ENCODE data around the gene IGFL4. TPM values are rescaled to one million over a fixed set of nuclear protein-coding genes. Genes with fewer than 3 reads are reported as not detected.

Gene IGFL4
- total RNA-seq, 2 experiments from 2014 or later = not detected

DNA sequence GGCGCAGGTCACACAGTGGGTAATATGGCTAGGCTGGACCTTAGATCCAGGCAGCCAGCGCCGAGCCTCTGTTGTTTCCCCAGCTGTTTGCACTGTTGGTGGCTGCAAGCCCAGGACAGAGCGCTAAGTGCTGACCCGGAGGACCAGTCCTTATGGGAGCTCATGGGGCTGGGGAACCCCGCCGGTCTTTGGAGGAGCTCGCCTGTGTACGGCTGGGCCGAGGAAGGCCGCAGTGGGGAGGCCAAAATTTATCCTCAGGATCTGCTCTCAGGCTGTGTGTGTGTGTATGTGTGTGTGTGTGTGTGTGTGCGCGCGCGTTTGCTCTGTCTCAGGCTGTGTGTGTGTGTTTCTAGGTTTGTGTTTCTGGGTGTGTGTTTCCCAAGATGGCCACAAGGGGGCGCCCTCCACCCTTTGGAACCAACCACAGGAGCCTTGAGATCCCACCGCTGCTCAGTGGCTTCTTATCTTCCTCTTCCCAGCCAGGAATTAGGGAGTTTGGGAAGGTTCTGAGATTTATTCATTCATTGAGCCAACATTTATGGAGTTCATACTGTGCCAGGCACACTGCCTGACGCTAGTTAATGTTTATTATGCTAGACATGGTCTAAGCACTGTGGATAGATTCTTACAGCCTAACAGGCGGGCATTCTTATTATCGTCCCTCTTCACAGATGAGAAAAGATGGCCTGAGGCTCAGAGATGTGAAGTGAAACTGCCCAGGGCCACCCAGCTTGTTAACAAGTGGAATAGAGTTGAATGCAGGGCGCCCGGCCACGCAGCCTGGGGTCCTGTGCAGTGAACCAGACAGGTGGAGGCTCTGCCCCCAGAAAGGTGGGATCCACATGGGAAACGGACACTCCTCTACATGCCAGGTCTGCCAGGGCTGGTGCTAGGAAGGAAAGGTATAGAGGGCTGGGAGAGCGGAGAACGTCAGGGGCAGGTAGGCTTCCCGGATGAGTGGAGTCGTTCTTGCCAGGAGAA is 31.0 kb downstream of the IGFL4 start:
- Mint-ChIP-seq H3K27me3 (peaks cover 6% of the 10 kb centered on the region), H3K9me3 (no peaks in the 10 kb centered on the region), H3K27ac (no peak overlapping the region), H3K4me3 (no peak overlapping the region), H3K4me1 (peaks cover 2% of the 10 kb centered on the region), H3K36me3 (peaks cover 6% of the 10 kb centered on the region)
- DNase-seq (peak; percentile 75), ATAC-seq (ENCODE audit: low read depth) (peak; percentile 60)
- POLR2A ChIA-PET = no interaction called here

DNA sequence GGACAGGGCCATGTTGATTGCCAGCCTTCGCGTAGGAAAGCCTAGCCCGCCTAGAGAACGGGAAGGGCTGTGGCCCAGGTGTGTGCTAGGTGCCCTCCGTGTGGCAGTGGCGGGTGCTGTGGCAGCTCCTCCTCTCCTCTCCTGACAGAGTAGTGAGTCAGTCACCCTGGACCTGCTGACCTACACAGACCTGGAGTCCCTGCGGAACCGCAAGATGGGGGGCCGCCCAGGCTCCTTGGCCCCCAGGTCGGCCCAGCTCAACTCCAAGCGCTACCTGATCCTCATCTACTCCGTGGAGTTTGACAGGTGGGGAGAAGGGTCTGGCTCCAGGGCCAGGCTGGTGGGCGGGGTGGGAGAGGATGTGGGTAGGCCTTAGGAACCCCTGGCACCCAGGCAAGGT is 34.4 kb downstream of the IGFL4 start:
- ATAC-seq (ENCODE audit: low read depth) = no peak
- POLR2A ChIA-PET = no interaction called here
- Mint-ChIP-seq H3K9me3 (no peaks in the 10 kb centered on the region), H3K27me3 (no peaks in the 10 kb centered on the region), H3K4me3 (no peak overlapping the region), H3K4me1 (no peaks in the 10 kb centered on the region), H3K27ac (no peak overlapping the region), H3K36me3 (peaks cover 4% of the 10 kb centered on the region)
- no peak for DNase-seq

DNA sequence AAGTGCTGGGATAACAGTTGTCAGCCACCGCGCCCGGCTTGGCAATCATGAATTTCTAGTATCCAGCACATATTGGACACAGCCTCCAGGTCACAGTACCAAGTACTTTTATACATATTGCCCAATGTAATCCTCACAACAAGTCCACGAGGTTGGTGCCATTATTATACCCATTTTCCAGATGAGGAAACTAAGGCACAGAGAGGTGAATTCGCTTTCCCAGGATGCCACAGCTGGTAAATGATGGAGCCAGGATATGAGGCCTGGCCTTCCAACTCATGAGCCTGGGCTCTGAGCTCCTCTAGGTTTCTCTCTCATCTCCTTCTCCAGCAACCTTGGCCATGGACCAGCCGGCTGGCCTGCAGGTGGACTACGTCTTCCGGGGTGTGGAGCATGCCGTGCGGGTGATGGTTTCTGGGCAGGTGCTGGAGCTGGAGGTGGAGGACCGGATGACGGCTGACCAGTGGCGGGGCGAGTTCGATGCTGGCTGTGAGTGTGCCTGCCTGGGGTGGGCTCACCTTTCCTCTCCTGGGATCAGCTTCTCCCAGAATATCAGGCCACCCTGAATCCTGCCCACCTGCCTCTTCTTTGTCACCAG is 38.0 kb downstream of the IGFL4 start:
- Mint-ChIP-seq H3K4me1 (peaks cover 21% of the 10 kb centered on the region), H3K4me3 (no peak overlapping the region), H3K27me3 (no peaks in the 10 kb centered on the region), H3K27ac (no peak overlapping the region), H3K36me3 (peaks cover 6% of the 10 kb centered on the region), H3K9me3 (no peaks in the 10 kb centered on the region)
- ATAC-seq (ENCODE audit: low read depth) (no peak), DNase-seq (no peak)
- POLR2A ChIA-PET = no interaction called here

DNA sequence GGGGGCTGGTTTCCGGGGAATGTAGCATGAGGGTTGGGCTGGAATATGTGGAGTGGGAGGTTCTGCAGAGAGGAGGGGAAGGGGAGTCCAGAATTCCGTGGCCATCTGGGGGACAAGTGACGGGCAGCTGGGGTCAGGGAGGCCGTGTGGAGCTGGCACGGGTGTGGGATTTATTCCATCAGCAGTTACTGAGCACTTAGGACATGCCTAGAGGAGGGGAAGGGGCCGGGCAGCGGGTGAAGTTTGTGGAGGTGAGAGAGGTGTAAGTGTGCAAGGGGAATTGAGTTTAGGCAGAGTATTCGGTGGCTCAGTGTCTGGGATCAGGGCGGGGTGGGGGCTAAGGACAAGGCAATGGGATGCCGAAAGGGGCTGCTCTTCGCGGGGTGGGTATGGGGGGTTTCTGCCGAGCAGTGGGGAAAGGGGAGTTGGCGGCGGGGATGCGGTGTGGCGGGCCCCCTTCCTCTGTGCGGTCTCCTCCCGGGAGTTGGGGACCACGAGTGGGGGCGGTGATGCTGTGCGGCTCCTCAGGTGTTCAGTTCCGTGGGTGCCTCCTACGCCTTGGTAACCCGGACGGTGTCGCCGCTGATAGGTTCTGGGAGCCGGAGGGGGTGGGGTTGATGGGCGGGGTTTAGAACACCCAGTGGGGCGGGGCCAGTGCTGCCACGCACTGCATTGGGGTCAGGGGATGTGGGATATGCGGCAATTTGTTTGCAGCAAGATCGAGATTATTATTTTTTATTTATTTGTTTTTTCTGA is 40.1 kb downstream of the IGFL4 start:
- Mint-ChIP-seq H3K36me3 (peaks cover 10% of the 10 kb centered on the region), H3K4me1 (peaks cover 33% of the 10 kb centered on the region), H3K9me3 (no peaks in the 10 kb centered on the region), H3K4me3 (peak overlapping the region; percentile 84), H3K27me3 (no peaks in the 10 kb centered on the region), H3K27ac (no peak overlapping the region)
- POLR2A ChIA-PET = interaction anchor here (1.0 kb wide), 1 partner anchor 283 kb away, joined by 3 read pairs; no protein-coding TSS in a partner anchor
- DNase-seq (peak; percentile 71), ATAC-seq (ENCODE audit: low read depth) (peak; percentile 93)

DNA sequence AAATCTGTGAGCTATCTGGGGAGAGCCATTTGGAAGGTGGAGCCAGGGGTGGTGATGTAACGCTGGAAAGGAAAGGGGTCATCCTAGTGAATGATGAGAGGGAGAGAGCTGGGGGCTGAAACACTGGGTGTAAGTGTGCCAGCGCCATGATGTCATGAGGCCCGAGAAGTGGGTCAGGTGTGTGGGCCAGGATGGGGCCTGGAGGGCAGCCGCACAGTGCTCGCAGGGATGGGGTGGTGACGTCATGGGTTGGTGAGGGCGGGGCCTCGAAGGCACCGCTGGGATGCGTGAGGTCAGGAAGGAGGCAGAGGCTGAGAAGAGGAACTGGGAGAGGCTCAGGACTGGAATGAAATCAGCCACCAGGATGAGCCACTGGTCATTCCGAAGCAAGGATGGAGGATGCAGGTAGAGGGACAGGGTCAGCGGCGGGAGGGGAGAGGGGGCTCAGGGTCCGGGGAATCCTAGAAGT is 41.1 kb downstream of the IGFL4 start:
- H3K36me3 Mint-ChIP-seq = peaks cover 10% of the 10 kb centered on the region
- H3K9me3 Mint-ChIP-seq = no peaks in the 10 kb centered on the region
- H3K4me3 Mint-ChIP-seq = peak overlapping the region; percentile 41
- H3K4me1 Mint-ChIP-seq = peaks cover 33% of the 10 kb centered on the region
- no peak for ATAC-seq (ENCODE audit: low read depth)
- no peaks in the 10 kb centered on the region for H3K27me3 Mint-ChIP-seq
- H3K27ac Mint-ChIP-seq = peak overlapping the region; percentile 60
- POLR2A ChIA-PET = no interaction called here
- no peak for DNase-seq

DNA sequence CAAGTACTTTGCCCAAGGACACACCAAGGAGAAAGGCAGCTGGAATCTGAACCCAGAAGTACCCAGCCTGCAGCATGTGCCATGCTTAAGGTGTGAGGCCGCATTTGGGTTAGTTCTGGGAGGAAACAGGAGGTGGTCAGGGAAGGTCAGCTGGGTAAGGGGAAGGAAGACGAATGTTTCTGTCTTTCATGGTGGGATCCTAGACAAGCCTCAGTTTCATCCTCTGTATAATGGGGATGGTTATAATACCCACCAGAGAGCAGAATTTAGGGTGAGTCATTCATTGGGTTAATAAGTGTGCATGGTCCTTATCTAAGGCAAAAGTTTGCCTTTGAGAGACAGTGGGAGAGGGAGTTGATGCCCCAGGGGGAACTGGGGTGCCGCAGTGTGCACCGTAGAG is 42.0 kb downstream of the IGFL4 start:
- peaks cover 10% of the 10 kb centered on the region for H3K36me3 Mint-ChIP-seq
- peaks cover 33% of the 10 kb centered on the region for H3K4me1 Mint-ChIP-seq
- DNase-seq = no peak
- H3K4me3 Mint-ChIP-seq = no peak overlapping the region
- H3K27ac Mint-ChIP-seq = no peak overlapping the region
- no peak for ATAC-seq (ENCODE audit: low read depth)
- POLR2A ChIA-PET = no interaction called here
- H3K9me3 Mint-ChIP-seq = no peaks in the 10 kb centered on the region
- H3K27me3 Mint-ChIP-seq = no peaks in the 10 kb centered on the region

DNA sequence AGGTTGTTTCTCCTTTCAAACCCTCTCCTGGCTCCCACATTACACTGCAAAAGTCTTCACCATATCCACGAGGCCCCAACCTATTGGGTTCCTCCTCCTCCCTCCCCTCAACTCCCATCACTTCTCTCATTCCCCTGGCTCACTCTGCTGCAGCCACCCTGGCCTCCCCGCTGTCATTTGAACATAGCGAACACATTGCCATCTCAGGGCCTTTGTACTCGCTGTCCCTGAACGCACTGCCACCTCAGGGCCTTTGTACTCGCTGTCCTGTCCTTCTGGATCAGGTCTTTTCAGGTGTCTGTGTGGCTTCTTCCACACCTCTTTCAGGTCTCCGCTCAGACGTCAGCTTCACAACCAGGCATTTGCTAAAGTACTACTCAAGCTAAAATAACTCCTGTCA is 43.9 kb downstream of the IGFL4 start:
- Mint-ChIP-seq H3K9me3 (no peaks in the 10 kb centered on the region), H3K27me3 (no peaks in the 10 kb centered on the region), H3K4me1 (peaks cover 33% of the 10 kb centered on the region), H3K4me3 (peak overlapping the region; percentile 12), H3K36me3 (peaks cover 8% of the 10 kb centered on the region), H3K27ac (peak overlapping the region; percentile 62)
- POLR2A ChIA-PET = interaction anchor here (0.7 to 0.9 kb wide), 2 partner anchors 8 to 10 kb away, joined by 3 read pairs; no protein-coding TSS in a partner anchor
- ATAC-seq (ENCODE audit: low read depth) (no peak), DNase-seq (no peak)

DNA sequence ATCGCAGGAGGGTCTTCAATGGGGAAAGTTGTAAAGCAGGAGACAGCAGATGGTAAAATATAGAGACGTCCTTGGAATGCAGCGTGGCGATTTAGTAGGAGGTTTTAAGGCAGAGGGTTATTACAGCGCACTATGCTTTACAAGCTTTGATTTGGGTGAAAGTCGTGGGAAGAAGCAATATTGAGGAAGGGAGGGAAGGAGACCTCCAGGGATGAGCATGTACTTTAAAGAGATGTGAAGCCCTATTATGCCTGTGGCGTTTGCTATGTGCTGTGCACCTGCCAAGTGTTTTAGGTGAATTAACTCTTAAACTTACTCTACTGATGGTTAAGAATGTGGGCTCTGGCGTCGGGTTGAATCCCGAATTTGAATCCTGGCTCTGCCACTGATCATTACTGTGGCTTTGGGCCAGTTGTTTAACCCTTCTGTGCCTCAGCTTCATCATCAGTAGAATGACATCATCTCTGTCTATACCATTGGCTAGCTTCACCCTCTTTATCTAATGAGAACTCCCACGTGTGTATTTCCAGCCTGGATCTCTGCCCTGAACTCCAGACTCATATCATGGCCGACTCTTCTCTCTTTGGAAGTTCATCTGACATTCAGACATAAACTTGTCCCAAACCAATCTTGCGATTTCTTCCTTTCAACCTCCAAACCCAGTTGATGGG is 45.0 kb downstream of the IGFL4 start:
- ATAC-seq (ENCODE audit: low read depth) = no peak
- no peak for DNase-seq
- Mint-ChIP-seq H3K4me3 (no peak overlapping the region), H3K27me3 (peaks cover 1% of the 10 kb centered on the region), H3K9me3 (no peaks in the 10 kb centered on the region), H3K4me1 (peaks cover 31% of the 10 kb centered on the region), H3K27ac (no peak overlapping the region), H3K36me3 (peaks cover 8% of the 10 kb centered on the region)
- POLR2A ChIA-PET = interaction anchor here (0.7 to 2.8 kb wide), 8 partner anchors 9 to 227 kb away, joined by 3 to 11 read pairs (median 3); partner anchors contain the start of genes FOXA3, MYPOP and SIX5

DNA sequence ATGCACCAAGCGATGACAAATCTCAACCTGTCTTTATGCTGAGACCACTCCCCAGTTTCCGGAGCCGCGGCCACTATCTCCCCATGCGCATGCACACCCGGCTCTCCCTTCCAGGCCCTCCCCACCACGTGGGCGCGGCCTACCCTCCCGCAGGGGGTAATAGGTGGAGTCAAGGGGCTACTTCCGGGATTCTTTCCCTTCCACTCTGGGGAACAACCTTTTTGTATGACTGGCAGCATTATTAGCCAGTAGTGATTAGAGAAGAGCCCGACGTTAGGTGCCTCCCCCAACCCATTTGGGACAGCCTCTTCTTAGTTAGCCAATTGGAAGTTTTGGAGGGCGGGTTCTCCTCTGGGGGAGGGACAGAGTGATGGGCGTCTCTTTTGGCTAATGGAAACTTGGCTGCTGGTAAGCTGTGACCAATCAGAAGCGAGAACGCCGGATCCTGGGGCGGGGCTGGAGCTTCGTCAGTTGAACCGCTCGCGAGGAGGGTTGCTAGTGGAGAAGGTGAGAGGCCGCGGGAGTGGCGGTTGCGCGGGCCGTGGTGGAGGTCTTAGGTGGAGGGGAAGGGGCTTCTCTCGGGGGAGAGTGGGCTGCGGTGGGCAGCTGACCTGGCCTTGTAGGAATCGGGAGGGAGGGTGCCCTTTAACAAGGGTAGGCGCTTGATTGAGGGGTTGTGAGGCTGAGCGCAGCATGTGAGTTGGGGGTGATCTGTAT is 45.6 kb downstream of the IGFL4 start, which contains the start of gene CCDC61:
Gene CCDC61 (plus strand): TSS at position 470 of the 717 bp plus-strand sequence. CDS start 7,552 bp downstream, outside the sequence.
- POLR2A ChIA-PET = interaction anchor here (0.6 to 2.8 kb wide), 8 partner anchors 16 to 226 kb away, joined by 3 to 11 read pairs (median 4); partner anchors contain the start of genes FOXA3, MYPOP and SIX5
- Mint-ChIP-seq H3K27me3 (peaks cover 2% of the 10 kb centered on the region), H3K27ac (no peak within 1 kb of the TSS), H3K4me1 (peaks cover 24% of the 10 kb centered on the region), H3K4me3 (peak within 1 kb of the TSS; percentile 41), H3K9me3 (no peaks in the 10 kb centered on the region), H3K36me3 (peaks cover 8% of the 10 kb centered on the region)
- ATAC-seq (ENCODE audit: low read depth) (peak; percentile 98), DNase-seq (peak; percentile 91)

DNA sequence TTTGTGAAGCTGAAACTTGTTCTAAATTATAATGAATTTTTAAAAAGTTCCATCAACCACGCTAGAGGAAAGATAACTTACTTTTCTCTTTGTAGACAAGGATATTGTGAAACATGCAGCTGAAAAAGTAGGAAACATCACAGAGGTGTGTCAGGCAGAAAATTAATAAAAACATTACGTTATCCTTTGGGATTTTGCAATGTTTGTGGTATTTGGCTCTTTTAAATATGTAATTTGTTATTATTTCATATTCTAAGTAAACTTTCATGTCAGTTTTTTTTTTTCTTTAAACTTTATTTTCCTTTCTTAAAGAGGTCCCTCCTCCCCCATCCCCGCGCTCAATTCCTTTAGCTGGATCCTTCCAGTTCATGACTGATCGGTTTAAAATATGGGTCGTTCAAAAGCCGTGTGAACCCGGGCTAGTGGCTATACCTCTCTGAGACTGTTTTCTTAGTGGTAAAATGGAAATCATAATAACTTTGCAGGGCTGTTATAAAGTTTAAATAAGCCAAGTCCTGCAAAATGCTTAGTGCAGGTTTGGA is 46.3 kb downstream of the IGFL4 start:
- Mint-ChIP-seq H3K27me3 (peaks cover 4% of the 10 kb centered on the region), H3K4me1 (peaks cover 20% of the 10 kb centered on the region), H3K36me3 (peaks cover 7% of the 10 kb centered on the region), H3K9me3 (no peaks in the 10 kb centered on the region), H3K27ac (no peak overlapping the region), H3K4me3 (peak overlapping the region; percentile 41)
- ATAC-seq (ENCODE audit: low read depth) (peak; percentile 8), DNase-seq (no peak)
- POLR2A ChIA-PET = interaction anchor here (0.6 to 2.8 kb wide), 8 partner anchors 16 to 552 kb away, joined by 3 to 11 read pairs (median 4); partner anchors contain the start of genes FOXA3, MYPOP and SIX5

DNA sequence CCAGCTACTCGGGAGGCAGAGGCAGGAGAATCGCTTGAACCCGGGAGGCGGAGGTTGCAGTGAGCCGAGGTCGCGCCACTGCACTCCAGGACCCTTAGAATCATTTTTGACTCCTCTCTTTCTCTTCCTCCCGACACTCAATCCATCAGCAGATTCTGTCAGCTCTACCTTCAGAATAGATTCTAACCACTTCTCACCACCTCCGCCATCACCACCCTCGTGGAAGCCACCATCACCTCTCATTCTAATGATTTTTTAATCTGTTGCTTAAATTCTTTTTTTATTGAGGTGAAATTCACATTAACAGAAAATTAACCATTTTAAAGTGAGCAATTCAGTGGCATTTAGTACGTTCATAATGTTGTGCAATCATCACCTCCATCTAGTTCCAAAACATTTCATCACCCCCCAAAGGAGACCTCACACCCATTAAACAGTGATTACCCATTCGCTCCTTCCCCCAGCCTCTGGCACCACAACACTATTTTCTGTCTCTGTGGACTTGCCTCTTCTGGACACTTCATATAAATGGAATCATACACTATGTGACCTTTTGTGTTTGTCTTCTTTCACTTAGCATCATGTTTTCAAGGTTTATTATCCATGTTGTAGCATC is 50.6 kb downstream of the IGFL4 start:
- ATAC-seq (ENCODE audit: low read depth) (no peak), DNase-seq (no peak)
- Mint-ChIP-seq H3K36me3 (no peaks in the 10 kb centered on the region), H3K9me3 (no peaks in the 10 kb centered on the region), H3K27me3 (peaks cover 8% of the 10 kb centered on the region), H3K4me1 (peaks cover 3% of the 10 kb centered on the region), H3K4me3 (no peak overlapping the region), H3K27ac (no peak overlapping the region)
- POLR2A ChIA-PET = interaction anchor here (0.6 kb wide), 1 partner anchor 173 kb away, joined by 6 read pairs; no protein-coding TSS in a partner anchor

All from activated naive CD8-positive, alpha-beta T cell treated with anti-CD3 and anti-CD28 coated beads, Interleukin-2, amount 10 ng/mL, durations not matched to agents 7 days and 5 days (primary cell).